WTC11 (cell line): ENCODE results near the gene HMX1. TPM values are rescaled to one million over a fixed set of nuclear protein-coding genes. Genes with fewer than 3 reads are reported as not detected.

Source experiments
- ESRRA ChIP-seq: sonication (generic); formaldehyde crosslinking; IDR thresholded peaks from 2 replicates; pipeline ENCODE4 v1.8.1; 2022; ENCODE audit warnings: mild to moderate bottlenecking, missing genetic modification reagents, borderline replicate concordance
- ETV6 ChIP-seq: sonication (generic); formaldehyde crosslinking; IDR thresholded peaks from 2 replicates; pipeline ENCODE4 v1.8.1; 2022; ENCODE audit warnings: mild to moderate bottlenecking, missing genetic modification reagents
- FOXK1 ChIP-seq: sonication (generic); formaldehyde crosslinking; IDR thresholded peaks from 2 replicates; pipeline ENCODE4 v1.8.0; 2022; ENCODE audit warnings: mild to moderate bottlenecking, moderate library complexity, missing genetic modification reagents
- FOXP1 ChIP-seq: sonication (generic); formaldehyde crosslinking; IDR thresholded peaks from 2 replicates; pipeline ENCODE4 v1.8.0; 2022; ENCODE audit warnings: missing genetic modification reagents, mild to moderate bottlenecking, moderate library complexity, borderline replicate concordance
- IRF2 ChIP-seq: sonication (generic); formaldehyde crosslinking; IDR thresholded peaks from 2 replicates; pipeline ENCODE4 v1.8.0; 2022; ENCODE audit warnings: low read depth, missing genetic modification reagents, borderline replicate concordance
- KAT7 ChIP-seq: sonication (generic); formaldehyde crosslinking; IDR thresholded peaks from 2 replicates; pipeline ENCODE4 v1.8.1; 2023; ENCODE audit warnings: missing genetic modification reagents, mild to moderate bottlenecking, borderline replicate concordance
- NFE2L1 ChIP-seq: sonication (generic); formaldehyde crosslinking; IDR thresholded peaks from 2 replicates; pipeline ENCODE4 v1.8.1; 2023; ENCODE audit warnings: missing genetic modification reagents
- PRRX2 ChIP-seq: fragments of 250-450 bp; sonication (Bioruptor Pico); IDR thresholded peaks from 2 replicates; pipeline ENCODE4 v1.8.0; 2021; ENCODE audit warnings: mild to moderate bottlenecking
- total RNA-seq: library from RNA; stranded (reverse); gene quantifications from 3 replicates; pipeline ENCODE4 v1.2.3, GENCODE V29; 2021
- TF ChIP-seq, protein P1 (sequence below): fragments of 250-450 bp; sonication (Bioruptor Pico); conservative IDR thresholded peaks from 2 replicates; pipeline ENCODE4 v1.9.0; 2021; ENCODE audit warnings: mild to moderate bottlenecking
- TF ChIP-seq, protein P2 (sequence below): sonication (generic); formaldehyde crosslinking; IDR thresholded peaks from 2 replicates; pipeline ENCODE4 v1.8.1; 2023; ENCODE audit warnings: mild to moderate bottlenecking, missing genetic modification reagents, borderline replicate concordance
- TF ChIP-seq, protein P3 (sequence below): sonication (generic); formaldehyde crosslinking; IDR thresholded peaks from 2 replicates; pipeline ENCODE4 v1.8.0; 2023; ENCODE audit warnings: missing genetic modification reagents
- TF ChIP-seq, protein P4 (sequence below): sonication (generic); formaldehyde crosslinking; IDR thresholded peaks from 2 replicates; pipeline ENCODE4 v1.8.0; 2022; ENCODE audit warnings: mild to moderate bottlenecking, missing genetic modification reagents
- TF ChIP-seq, protein P5 (sequence below): sonication (generic); formaldehyde crosslinking; IDR thresholded peaks from 2 replicates; pipeline ENCODE4 v1.8.0; 2022; ENCODE audit warnings: mild to moderate bottlenecking, missing genetic modification reagents
- TF ChIP-seq, protein P6 (sequence below): fragments of 250-450 bp; sonication (Bioruptor Pico); IDR thresholded peaks from 2 replicates; pipeline ENCODE4 v1.8.0; 2021; ENCODE audit warnings: mild to moderate bottlenecking
- TF ChIP-seq, protein P7 (sequence below): fragments of 250-450 bp; sonication (Bioruptor Pico); IDR thresholded peaks from 2 replicates; pipeline ENCODE4 v1.9.0; 2021; ENCODE audit warnings: mild to moderate bottlenecking
- TF ChIP-seq, protein P8 (sequence below): sonication (generic); formaldehyde crosslinking; IDR thresholded peaks from 2 replicates; pipeline ENCODE4 v1.8.1; 2022; ENCODE audit warnings: missing genetic modification reagents, borderline replicate concordance

The HMX1 gene
- total RNA-seq, 1 experiment from 2014 or later = 10.0 TPM

DNA sequence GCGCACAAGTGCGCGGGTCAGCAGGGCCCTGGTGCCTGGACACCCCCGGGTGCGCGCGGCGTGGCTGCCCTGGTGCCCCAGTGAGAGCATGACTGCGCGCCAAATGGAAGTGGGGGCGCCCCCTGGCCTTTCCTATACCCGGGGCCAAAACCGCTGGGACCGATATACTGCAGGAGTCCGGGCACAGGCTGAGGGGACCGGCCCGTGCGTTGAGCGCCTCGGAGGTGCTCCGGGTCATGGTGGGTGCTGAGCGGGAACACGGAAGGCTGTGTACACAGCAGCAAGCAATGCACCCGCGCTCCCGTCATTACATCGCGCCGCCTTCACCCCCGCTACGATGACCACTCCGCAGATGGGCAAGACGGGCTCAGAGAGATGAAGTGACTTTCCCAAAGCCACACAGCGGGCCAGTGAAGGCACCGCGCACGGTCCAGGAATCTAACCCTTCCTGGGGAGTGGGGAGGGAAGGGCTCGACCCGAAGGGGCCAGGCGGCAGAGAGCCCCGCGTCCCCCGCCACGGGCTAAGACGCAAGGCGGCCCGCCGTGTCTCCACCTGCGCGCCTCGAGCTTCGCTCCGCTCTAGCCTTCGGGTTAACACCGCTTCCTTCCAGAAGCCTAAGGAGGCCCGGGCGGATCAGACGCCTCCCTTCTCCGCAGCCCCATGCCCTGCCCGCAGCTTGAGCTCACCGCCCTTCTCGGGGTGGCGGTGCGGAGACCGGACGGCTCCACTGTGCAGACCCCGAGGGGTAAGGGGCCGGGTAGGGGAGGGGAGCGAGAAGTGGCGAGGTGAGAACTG lies 11.3 kb downstream of the HMX1 start (continued):
- TF ChIP-seq, protein P1, sequence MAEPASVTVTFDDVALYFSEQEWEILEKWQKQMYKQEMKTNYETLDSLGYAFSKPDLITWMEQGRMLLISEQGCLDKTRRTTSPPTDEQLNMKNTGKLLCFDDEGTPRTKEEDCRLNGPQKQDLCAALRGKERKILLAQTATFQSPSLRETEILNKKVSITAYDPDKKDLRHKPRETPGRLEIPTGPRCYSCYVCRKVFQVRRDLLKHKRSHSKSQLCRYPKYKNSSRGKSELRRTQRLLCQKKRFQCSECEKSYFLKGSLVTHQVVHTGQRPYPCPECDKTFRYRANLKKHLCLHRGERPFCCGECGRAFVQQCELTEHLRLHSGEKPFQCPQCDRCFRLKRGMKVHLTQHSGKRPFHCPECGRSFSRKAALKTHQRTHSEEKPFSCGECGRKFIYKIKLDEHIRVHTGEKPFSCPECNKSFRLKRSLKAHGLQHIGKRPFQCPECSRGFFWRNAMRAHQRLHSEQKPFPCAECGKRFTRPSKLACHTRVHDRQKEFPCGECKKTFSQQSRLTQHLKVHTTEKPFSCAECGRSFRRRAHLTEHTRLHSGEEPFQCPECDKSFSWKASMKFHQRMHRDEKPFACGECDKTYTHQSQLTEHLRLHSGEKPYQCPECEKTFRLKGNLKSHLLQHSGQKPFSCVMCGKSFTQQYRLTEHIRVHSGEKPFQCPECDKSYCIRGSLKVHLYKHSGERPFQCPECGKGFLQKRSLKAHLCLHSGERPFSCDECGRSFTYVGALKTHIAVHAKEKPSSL (CRISPR knock-in tag) = no peak
- no peak for TF ChIP-seq ESRRA (CRISPR knock-in tag)
- TF ChIP-seq, protein P2, sequence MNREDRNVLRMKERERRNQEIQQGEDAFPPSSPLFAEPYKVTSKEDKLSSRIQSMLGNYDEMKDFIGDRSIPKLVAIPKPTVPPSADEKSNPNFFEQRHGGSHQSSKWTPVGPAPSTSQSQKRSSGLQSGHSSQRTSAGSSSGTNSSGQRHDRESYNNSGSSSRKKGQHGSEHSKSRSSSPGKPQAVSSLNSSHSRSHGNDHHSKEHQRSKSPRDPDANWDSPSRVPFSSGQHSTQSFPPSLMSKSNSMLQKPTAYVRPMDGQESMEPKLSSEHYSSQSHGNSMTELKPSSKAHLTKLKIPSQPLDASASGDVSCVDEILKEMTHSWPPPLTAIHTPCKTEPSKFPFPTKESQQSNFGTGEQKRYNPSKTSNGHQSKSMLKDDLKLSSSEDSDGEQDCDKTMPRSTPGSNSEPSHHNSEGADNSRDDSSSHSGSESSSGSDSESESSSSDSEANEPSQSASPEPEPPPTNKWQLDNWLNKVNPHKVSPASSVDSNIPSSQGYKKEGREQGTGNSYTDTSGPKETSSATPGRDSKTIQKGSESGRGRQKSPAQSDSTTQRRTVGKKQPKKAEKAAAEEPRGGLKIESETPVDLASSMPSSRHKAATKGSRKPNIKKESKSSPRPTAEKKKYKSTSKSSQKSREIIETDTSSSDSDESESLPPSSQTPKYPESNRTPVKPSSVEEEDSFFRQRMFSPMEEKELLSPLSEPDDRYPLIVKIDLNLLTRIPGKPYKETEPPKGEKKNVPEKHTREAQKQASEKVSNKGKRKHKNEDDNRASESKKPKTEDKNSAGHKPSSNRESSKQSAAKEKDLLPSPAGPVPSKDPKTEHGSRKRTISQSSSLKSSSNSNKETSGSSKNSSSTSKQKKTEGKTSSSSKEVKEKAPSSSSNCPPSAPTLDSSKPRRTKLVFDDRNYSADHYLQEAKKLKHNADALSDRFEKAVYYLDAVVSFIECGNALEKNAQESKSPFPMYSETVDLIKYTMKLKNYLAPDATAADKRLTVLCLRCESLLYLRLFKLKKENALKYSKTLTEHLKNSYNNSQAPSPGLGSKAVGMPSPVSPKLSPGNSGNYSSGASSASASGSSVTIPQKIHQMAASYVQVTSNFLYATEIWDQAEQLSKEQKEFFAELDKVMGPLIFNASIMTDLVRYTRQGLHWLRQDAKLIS = no peak
- TF ChIP-seq FOXK1 = 0 out of 2 replicates have a peak, but pooled peaks have one; percentile 18
- TF ChIP-seq PRRX2 = no peak
- peak; percentile 38; the same call in 1 of the 2 replicates for TF ChIP-seq FOXP1 (CRISPR knock-in tag)
- TF ChIP-seq, protein P3, sequence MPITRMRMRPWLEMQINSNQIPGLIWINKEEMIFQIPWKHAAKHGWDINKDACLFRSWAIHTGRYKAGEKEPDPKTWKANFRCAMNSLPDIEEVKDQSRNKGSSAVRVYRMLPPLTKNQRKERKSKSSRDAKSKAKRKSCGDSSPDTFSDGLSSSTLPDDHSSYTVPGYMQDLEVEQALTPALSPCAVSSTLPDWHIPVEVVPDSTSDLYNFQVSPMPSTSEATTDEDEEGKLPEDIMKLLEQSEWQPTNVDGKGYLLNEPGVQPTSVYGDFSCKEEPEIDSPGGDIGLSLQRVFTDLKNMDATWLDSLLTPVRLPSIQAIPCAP = no peak
- TF ChIP-seq ETV6 (CRISPR knock-in tag) = no peak
- TF ChIP-seq, protein P4, sequence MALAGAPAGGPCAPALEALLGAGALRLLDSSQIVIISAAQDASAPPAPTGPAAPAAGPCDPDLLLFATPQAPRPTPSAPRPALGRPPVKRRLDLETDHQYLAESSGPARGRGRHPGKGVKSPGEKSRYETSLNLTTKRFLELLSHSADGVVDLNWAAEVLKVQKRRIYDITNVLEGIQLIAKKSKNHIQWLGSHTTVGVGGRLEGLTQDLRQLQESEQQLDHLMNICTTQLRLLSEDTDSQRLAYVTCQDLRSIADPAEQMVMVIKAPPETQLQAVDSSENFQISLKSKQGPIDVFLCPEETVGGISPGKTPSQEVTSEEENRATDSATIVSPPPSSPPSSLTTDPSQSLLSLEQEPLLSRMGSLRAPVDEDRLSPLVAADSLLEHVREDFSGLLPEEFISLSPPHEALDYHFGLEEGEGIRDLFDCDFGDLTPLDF (CRISPR knock-in tag) = no peak
- TF ChIP-seq IRF2 = no peak
- TF ChIP-seq, protein P5, sequence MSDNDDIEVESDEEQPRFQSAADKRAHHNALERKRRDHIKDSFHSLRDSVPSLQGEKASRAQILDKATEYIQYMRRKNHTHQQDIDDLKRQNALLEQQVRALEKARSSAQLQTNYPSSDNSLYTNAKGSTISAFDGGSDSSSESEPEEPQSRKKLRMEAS (CRISPR knock-in tag) = peak; percentile 67
- TF ChIP-seq, protein P6, sequence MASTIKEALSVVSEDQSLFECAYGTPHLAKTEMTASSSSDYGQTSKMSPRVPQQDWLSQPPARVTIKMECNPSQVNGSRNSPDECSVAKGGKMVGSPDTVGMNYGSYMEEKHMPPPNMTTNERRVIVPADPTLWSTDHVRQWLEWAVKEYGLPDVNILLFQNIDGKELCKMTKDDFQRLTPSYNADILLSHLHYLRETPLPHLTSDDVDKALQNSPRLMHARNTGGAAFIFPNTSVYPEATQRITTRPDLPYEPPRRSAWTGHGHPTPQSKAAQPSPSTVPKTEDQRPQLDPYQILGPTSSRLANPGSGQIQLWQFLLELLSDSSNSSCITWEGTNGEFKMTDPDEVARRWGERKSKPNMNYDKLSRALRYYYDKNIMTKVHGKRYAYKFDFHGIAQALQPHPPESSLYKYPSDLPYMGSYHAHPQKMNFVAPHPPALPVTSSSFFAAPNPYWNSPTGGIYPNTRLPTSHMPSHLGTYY (CRISPR knock-in tag) = no peak
- no peak for TF ChIP-seq NFE2L1 (CRISPR knock-in tag)
- no peak for TF ChIP-seq KAT7 (CRISPR knock-in tag)
- TF ChIP-seq, protein P7, sequence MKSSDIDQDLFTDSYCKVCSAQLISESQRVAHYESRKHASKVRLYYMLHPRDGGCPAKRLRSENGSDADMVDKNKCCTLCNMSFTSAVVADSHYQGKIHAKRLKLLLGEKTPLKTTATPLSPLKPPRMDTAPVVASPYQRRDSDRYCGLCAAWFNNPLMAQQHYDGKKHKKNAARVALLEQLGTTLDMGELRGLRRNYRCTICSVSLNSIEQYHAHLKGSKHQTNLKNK (CRISPR knock-in tag) = no peak
- TF ChIP-seq, protein P8, sequence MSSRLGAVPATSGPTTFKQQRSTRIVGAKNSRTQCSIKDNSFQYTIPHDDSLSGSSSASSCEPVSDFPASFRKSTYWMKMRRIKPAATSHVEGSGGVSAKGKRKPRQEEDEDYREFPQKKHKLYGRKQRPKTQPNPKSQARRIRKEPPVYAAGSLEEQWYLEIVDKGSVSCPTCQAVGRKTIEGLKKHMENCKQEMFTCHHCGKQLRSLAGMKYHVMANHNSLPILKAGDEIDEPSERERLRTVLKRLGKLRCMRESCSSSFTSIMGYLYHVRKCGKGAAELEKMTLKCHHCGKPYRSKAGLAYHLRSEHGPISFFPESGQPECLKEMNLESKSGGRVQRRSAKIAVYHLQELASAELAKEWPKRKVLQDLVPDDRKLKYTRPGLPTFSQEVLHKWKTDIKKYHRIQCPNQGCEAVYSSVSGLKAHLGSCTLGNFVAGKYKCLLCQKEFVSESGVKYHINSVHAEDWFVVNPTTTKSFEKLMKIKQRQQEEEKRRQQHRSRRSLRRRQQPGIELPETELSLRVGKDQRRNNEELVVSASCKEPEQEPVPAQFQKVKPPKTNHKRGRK (CRISPR knock-in tag) = no peak
